GM19452 (cell line): ENCODE results near the gene OTOP1.
"Not testable (repeated sequence)": the region's sequence is repeated elsewhere in the genome, so short reads cannot be mapped to it uniquely, and the experiment has no call there.

ENCODE experiments used
- ATAC-seq: cut with Tn5 transposase; IDR thresholded peaks from one replicate; pipeline ENCODE4 v1.9.1; 2021; ENCODE audit not compliant: unreplicated experiment

The OTOP1 gene

DNA sequence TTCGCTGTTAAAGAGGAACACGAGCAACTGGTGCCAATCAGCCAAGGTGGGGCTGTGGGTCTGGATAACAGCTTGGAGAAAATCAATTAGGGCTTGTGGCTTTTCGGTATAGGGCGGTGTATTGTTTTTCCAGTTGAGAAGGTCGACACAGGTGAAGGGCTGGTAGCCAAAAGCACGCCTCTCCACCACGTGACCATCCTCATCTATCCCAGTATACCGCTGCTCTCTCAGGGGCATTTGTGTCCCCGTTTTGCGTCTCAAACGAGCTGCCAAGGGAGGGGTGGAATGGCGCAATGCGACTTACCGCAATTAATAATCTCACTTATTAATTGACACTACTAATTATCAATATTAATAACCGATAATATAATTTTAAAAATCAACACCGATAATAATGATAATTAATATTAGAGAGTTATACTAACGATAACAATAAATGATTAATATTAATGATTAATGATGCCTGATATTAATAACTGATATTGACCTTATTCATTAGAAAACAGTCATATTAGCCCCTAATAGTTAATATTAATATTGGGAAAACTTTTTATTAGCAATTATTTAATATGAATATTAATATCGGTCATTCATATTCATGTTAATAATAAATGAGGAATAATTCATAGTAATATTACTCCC is 62.1 kb downstream of the OTOP1 start:
- not testable (repeated sequence) for ATAC-seq

DNA sequence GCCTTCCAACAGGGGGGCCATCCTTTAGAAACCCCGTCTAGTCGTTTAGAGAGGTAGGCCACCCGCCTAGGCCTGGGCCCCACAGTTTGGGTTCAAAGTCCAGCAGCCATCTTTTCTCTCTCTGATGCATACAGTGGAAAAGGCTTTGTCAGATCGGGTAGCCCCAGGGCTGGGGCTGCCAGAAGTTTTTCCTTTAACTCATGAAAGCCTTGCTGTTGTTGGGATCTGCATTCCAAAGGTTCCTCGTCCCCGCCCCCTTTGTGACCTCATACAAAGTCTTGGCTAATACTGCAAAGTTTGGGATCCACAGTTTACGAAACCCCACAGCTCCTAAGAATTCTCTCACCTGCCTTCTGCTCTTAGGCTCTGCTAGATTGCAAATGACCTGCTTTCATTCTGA is 64.5 kb downstream of the OTOP1 start:
- ATAC-seq: not testable (repeated sequence)

DNA sequence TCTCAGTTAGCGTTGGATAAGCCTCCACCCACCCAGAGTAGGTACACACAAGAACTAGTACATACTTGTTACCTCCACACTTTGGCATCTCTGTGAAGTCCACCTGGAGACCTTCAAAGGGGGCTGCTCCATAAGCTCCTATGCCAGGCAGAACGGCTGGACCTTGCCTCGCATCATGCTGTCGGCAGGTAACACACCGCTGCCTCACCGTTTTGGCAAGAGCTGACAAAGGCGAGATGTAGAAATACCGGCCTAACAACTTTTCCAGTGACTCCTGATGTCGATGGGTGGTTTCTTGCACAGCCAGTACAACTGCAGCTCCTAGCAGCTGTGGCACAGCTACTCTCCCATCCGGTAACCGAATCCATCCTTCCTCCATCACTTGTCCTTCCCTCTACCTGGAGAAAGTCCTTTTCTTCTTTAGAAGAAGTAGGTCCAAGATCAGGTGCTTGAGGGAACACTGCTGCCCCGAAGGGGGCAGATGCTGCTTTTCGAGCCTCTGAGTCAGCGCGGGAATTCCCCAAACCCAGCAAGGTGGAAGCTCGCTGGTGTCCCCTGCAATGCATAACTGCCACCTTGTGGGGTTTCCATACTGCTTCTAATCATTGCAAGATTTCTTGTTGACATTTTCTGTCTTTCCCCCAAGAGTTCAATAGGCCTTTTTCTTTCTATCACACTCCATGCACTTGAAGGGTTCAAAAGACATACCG is 65.6 kb downstream of the OTOP1 start:
- not testable (repeated sequence) for ATAC-seq

DNA sequence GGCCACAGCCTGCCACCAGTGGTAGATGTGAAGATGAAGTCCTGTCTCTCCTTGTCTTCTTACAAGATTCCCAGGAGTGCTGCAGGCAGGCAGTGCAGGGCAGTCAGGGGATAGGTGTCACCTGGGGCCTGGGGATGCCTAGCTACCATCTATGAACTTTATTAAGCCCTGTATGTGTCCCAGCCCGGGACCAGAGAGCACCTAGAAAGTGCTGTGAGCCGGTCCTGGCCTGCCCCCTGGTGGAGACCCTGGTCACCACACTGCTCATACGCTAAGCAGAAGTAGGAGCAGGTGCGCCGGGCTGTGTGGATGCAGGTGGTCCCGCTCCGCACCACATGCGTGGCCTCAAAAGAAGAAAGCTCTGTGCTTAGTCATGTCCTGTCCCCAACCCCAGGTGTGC is 81.1 kb downstream of the OTOP1 start:
- ATAC-seq: not testable (repeated sequence)

DNA sequence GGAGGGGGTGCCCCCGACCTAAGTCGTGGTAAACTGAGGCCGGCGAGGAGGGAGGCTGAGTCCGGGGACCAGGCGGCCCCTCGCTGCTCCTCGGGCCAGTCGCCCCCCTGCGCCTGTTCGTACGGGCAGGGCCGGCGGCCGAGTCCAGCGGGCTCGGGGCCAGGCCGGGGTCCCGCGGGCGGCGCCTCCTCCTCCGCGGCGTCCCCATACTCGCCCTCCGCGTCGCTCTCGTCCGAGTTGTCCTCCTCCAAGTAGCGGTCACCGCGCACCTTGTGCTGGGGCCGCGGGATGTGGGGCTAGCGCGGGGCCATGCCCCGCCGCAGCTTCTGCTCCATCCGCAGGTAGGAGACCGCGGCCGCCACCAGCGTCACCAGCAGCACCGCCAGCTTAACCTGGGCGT is 83.4 kb downstream of the OTOP1 start:
- ATAC-seq: not testable (repeated sequence)

DNA sequence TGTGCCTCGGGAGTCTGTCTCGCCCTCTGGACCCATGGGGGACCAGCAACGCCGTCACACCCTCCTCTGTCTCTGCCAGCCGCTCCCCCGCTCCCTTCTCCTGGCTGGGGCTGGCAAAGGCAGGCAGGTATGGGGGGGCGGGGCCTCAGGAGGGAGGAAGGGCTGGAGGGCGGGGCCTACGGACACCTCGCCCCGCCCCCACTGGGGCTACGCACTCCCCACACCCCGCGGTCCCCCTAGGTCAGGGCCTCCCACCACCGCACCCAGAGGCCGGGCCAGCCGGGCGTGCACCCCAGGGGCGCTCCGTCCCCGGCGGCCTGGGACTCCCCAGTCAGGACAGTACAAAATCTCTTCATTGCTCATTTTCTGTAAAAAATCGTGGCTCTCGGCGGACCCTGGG is 84.0 kb downstream of the OTOP1 start:
- not testable (repeated sequence) for ATAC-seq

DNA sequence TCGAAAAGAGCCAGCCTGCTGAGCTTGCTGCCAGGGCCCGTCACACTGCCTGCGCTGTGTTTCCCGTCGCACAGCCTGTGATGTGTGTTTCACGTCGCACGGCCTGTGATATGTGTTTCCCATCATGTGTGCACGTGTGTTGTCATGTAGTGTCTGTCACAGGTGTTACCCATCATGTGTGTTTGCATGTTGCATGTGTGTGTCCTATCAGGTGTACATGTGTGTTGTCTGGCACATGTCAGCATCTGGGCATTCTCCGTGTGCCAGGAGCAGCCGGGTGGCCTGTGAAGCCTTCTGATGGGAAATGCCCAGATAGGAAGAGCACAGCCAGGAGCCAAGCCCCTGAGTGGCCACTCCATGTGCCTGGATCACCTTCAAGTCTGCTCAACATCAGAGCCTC is 85.5 kb downstream of the OTOP1 start:
- ATAC-seq: not testable (repeated sequence)
